Measurements from ENCODE around the gene KRTAP10-1.

DNA sequence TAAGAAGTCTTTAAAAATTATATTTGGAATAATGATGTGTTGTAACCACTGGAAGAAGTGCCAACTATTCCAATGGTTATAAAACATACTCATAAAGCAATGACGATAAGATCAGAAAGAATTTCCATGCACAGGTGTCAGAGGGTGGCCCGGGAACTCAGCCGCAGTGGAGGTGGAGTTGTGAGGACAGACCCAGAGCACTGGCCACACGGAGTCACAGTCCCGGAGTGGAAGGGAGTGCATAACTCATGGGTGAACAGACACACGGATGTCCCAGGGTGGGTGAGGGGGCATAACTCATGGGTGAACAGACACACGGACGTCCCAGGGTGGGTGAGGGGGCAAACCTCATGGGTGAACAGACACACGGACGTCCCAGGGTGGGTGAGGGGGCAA, 36.0 kb upstream of the KRTAP10-1 start:
- TF ChIP-seq POLR2A (IDR thresholded peaks at IDR 0.05) (no peak), EP300 (IDR thresholded peaks at IDR 0.05) (no peak)
- TF ChIP-seq, protein P1, sequence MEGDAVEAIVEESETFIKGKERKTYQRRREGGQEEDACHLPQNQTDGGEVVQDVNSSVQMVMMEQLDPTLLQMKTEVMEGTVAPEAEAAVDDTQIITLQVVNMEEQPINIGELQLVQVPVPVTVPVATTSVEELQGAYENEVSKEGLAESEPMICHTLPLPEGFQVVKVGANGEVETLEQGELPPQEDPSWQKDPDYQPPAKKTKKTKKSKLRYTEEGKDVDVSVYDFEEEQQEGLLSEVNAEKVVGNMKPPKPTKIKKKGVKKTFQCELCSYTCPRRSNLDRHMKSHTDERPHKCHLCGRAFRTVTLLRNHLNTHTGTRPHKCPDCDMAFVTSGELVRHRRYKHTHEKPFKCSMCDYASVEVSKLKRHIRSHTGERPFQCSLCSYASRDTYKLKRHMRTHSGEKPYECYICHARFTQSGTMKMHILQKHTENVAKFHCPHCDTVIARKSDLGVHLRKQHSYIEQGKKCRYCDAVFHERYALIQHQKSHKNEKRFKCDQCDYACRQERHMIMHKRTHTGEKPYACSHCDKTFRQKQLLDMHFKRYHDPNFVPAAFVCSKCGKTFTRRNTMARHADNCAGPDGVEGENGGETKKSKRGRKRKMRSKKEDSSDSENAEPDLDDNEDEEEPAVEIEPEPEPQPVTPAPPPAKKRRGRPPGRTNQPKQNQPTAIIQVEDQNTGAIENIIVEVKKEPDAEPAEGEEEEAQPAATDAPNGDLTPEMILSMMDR (IDR thresholded peaks at IDR 0.05), result no peak
